Neural cell (in vitro differentiated cells): ENCODE results near the gene NADK2.

Experiments used
- CTCF ChIP-seq: fragments of 450-650 bp; IDR thresholded peaks from 2 replicates; pipeline ENCODE4 v1.5.1; 2014; ENCODE audit warnings: antibody characterized with exemption, mild to moderate bottlenecking, moderate library complexity; ENCODE audit not compliant: poor library complexity, severe bottlenecking
- EP300 ChIP-seq: fragments of 450-650 bp; conservative IDR thresholded peaks from 2 replicates; pipeline ENCODE4 v1.6.1; 2014; ENCODE audit warnings: antibody characterized with exemption, mild to moderate bottlenecking, moderate library complexity; ENCODE audit not compliant: poor library complexity, severe bottlenecking
- EZH2 ChIP-seq: fragments of 200-600, 300-800 bp; shearing (Covaris generic), sonication (generic); IDR thresholded peaks from 2 replicates; pipeline ENCODE4 v1.6.1; 2014; ENCODE audit warnings: antibody characterized with exemption, low read length, borderline replicate concordance, mild to moderate bottlenecking; ENCODE audit not compliant: insufficient read depth, poor library complexity, severe bottlenecking
- MXI1 ChIP-seq: fragments of 450-650 bp; conservative IDR thresholded peaks from 2 replicates; pipeline ENCODE4 v1.6.1; 2014; ENCODE audit warnings: antibody characterized with exemption, mild to moderate bottlenecking; ENCODE audit not compliant: poor library complexity, severe bottlenecking
- POLR2AphosphoS5 ChIP-seq: IDR thresholded peaks from 2 replicates; pipeline ENCODE4 v1.6.1; 2012
- RAD21 ChIP-seq: fragments of 450-650 bp; conservative IDR thresholded peaks from 2 replicates; pipeline ENCODE4 v1.6.1; 2014; ENCODE audit warnings: antibody characterized with exemption, mild to moderate bottlenecking, moderate library complexity
- REST ChIP-seq: IDR thresholded peaks from 2 replicates; pipeline ENCODE4 v1.6.1; 2012; ENCODE audit warnings: borderline replicate concordance
- SMC3 ChIP-seq: fragments of 450-650 bp; conservative IDR thresholded peaks from 2 replicates; pipeline ENCODE4 v1.6.1; 2014; ENCODE audit warnings: antibody characterized with exemption, mild to moderate bottlenecking, moderate library complexity; ENCODE audit not compliant: poor library complexity
- TAF1 ChIP-seq: IDR thresholded peaks from 2 replicates; pipeline ENCODE4 v1.6.1; 2012; ENCODE audit warnings: low read depth

GRCh38 chr5:36170832-36171424 is 70.8 kb downstream of the NADK2 start:
- no peak for TF ChIP-seq POLR2AphosphoS5
- no peak for TF ChIP-seq CTCF
- TF ChIP-seq TAF1, result no peak
- no peak for TF ChIP-seq MXI1
- TF ChIP-seq RAD21, result no peak
- TF ChIP-seq REST, result no peak
- no peak for TF ChIP-seq EP300
- TF ChIP-seq EZH2, result no peak
- no peak for TF ChIP-seq SMC3
